Stimulated activated CD4-positive, alpha-beta T cell treated with anti-CD3 and anti-CD28 coated beads, Interleukin-2, amount 100 ng/mL, for 48 hours (primary cell): ENCODE data around the gene WAS.

ENCODE experiments used
- DNase-seq, 2 donors: peaks; one replicate each; pipeline ENCODE4 v3.0.0-alpha.2; 2020

WAS gene

DNA sequence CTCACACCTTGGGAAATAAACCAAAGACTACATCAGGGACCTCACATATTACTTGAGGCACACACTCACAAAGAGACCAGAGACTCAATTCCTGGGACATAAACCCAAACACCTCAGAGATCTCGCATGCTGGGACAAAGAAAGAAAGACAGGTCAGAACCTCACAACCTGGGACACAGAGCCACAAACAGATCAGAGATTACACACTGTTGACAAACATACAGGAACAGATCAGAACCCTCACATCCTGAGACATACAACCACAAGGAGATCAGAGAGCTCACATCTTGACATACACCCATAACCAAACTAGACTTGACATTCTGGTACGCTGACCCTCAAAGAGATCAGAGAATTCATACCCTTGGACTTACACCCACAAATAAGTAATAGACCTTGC, 30.2 kb downstream of the WAS start:
- DNase-seq, result no peak

DNA sequence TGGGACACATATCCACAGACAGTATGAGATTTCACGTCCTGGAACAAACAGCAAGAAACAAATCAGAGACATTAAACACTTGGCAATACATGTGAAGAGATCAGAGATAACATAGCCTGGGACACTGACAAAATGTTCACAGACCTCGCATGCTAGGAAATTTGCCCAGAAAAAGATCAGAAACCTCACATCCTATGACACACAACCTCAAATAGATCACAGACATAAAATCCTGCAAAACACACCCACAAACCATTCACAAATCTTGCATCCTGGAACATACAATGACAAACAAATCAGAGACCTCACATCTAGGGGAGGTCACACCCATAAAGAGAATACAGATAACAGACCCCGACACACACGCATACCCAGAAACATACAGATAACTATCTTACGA, 31.0 kb downstream of the WAS start:
- DNase-seq, result no peak

DNA sequence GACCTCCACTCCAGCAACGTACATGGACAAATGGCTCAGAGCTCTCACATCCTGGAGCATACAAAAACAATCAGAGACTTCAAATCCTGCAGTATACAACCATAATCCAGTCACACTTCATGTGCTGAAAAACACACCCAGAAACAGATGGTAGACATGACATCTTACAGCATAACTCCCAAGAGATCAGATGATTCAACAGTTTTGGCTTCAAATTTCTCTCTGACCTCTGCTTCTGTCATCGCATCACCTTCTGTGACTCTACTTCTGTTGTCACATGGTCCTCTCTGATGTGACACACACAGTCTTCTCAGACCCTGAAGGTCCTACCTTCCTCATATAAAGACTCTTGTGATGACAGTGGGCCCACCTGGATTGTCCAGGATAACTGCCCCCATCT, 31.5 kb downstream of the WAS start:
- no peak for DNase-seq

DNA sequence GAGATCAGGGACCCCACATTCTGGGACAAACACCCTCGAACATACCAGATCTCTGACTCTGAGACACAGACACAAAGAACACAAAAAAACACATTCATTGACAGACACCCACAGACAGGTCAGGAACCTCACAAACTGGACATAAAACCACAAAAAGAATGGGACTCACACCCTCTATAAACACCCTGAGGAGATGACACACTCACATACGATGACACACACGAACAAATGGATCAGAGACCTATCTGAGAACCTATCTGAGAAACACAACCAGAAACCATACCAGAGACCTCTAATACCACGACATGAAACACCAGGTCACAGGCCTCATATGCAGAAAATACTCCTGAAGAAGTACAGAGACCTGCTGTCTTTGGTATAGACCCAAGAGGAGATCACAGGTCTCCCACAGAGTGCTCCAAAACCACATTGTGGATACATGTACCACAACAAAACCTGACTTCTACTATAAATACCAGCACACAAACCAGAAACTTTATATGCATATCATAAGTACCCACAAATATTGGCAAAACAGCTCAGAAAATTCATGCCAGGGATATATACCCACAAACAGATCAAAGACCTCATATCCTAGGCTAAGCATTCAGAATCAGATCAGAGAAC, 32.4 kb downstream of the WAS start:
- DNase-seq, result no peak

DNA sequence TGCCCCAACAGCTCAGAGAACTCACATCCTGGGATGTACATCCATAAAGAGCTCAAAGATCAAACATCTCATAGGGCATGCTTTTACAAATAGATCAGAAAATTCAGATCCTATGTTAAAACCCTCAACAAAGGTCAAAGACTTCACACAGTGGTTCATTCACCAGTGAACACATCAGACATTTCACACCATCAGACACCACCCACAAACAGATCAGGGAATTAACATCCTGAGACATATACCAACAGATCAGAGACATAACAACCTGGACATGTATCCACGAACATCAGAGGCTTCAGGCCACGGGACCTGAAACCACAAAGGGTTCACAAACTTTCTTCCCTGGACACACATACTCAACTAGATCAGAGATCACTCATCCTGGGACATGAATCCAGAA, 36.4 kb downstream of the WAS start:
- DNase-seq, result no peak

DNA sequence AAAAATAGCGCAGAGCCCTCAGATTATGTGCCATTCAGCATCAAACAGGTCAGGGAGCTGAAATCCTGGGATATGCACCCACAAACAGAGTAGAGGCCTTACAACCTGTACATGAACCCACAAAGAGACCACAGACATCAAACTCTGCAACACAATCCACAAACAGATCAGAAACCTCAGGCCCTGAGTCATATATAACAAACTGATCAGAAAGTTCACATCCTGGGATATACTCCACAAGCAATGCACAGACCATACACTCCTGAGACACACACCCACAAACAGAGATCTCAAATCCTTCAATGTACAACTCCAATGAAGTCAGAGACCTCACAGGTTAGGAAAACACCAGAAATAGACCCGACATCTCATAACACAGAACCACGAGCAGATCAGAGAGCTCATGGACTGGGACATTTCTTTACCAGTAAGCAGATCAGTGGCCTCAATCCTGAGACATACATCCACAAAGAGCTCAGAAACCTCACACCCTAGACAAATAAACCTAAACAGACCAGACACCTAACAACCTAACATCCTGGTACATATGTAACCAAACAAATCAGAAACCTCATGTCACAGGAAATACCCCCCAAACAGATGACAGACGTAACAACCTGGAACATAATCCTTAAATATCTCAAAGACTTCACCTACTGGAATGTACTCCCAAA, 37.1 kb downstream of the WAS start:
- no peak for DNase-seq

DNA sequence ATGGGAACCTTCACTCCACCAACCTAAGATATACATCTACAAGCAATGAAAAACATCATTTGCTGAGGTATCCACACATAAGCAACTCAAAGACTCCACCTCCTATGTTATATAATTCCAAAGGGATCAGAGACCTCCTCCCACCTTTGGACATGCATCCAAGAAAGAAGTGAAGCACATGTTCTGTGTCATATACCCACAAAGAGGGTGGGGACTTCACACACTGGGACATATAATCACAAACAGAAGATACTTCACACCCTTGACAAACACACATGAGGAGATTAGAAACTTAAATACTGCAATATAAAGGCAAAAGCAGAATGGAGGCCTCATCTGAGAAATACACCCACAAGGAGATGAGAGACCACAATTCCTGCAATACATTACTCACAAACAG, 38.3 kb downstream of the WAS start:
- DNase-seq, result no peak

DNA sequence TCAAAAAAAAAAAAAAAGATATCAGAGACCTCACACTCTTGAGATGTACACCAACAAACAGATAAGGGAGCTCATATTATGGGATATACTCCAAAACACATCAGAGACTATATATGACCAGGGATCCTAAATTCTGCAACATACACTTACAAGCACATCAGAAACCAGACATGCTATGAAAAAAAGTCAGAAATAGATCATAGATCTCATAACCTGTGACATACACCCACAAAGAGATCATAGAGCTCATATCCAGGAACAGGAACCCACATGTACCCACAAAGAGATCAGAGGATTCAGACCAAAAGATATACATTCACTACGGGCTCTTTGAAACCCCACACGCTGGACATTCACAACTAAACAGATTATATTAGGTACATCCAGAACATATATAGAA, 43.0 kb downstream of the WAS start:
- no peak for DNase-seq

DNA sequence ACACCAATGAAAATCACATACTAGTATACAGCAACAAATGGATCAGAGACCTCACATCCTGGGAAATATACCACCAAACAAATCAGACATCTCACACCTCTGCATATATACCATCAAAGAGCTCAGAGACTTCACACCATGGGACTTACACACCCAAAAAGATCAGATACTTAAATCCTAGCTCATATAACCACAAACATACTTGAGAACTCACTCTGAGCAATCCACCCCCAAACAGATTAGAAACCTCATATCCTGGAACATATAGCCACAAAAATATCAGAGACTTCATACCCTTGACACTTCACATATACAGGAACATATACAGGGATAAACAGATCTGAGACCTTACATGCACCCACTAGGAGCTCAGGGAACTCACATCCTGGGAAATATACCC, 45.1 kb downstream of the WAS start:
- no peak for DNase-seq

DNA sequence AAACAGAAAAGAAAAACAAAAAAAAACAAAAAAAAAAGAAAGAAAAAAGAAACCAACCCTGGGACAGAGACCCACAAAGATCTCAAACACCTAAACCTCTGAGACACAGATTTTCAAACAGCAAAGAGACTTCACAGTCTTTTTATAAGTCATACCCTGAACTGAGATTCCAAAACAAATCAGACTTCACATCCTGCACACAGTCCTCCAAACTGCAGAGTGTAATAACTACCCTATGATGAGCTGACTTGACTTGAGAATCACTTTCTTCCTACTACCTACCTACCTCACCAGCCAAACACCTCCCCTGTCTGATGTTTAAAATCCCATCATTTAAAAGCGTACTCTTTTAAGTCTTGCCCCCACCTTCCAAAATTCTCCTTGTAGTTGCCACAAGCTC, 52.7 kb downstream of the WAS start:
- DNase-seq, result no peak

DNA sequence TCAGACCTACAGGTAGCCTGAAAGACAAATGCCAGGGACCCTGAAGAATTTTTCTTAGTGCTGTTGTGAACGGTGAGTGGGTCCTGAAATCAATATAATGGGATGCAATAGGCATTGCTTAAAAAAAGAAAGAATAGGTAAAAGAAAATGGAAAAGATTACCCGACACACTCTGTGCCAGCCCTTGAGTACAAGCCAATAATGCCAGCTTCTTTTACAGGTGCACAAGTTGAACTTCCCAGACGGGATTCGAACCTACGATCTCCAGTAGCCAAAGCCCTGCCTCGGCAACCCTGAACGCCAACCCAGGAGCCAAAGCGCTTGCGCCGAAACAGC, 53.2 kb downstream of the WAS start:
- no peak for DNase-seq

DNA sequence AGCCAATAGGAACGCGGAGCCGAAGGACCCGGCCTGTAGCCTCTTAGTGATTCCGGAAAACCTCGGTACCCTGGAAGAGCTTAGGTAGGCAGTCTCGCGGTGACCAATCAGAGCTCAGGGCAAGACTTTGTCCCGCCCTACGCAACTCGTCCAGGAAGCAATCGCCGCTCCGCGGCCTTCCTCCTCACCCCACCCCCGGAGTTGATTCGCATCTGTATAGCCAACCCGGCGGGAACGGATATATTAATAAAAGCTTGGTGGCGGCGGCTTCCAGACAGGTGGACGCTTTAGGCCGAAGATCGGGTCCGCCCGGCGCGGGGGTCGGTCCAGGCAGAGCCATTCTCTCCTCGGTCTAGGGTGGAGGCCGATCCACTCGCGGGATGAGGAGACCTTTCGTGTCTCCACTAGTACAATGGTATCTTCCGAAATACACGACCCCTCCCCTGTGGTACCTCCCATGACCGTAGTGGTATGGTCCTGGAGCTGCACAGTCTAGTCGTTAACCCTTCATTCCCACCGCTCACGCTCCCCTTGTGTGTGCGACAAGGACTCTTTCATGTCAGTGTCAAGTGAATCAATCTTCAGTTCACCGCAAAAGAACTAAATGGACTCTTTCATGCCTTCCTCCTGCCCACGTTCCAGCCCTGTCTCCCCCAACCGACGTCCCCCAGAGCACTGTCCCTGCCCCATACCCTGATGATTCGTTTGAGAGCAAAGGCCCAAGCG, 53.8 kb downstream of the WAS start:
- peak; percentile 70 to 71 for DNase-seq

DNA sequence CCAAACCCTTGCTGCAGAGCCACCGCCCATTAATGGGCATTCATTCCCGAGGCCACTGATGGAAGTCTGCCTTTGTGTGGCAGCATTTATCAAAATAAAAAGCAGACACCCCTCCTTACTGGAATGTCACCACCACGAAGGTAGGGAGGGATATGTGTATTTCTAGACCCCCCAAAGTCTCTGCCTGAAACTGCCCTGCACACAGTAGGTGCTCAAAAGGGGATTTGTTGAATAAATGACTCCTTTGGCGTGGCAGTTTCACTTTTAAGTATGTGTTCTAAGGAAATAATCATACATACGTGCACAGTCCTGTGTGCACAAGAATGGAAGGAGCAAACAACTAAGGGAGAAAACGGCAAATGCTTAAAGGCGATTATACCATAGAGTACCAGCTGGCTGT, 54.3 kb downstream of the WAS start:
- DNase-seq, result no peak
